Chondrocyte (in vitro differentiated cells): ENCODE measurements around the gene ANXA5. TPM values are rescaled to one million over a fixed set of nuclear protein-coding genes. Genes with fewer than 3 reads are reported as not detected.

Experiments used
- DNase-seq: peaks from one replicate; pipeline ENCODE4 v3.0.0; 2021; ENCODE audit warnings: mixed read lengths, low spot score
- H3K27ac Mint-ChIP-seq: one replicate; pipeline ENCODE4 v1.8.0; 2021; ENCODE audit warnings: mild to moderate bottlenecking, moderate library complexity, mixed read lengths; ENCODE audit not compliant: unreplicated experiment
- H3K27me3 Mint-ChIP-seq: 2 replicates; pipeline ENCODE4 v1.8.0; 2021; ENCODE audit warnings: low read depth, mixed read lengths
- H3K36me3 Mint-ChIP-seq: 2 replicates; pipeline ENCODE4 v1.8.0; 2021; ENCODE audit warnings: low read depth, mixed read lengths
- H3K4me1 Mint-ChIP-seq: 2 replicates; pipeline ENCODE4 v1.8.0; 2021; ENCODE audit warnings: low read depth, mild to moderate bottlenecking, mixed read lengths
- H3K4me3 Mint-ChIP-seq: one replicate; pipeline ENCODE4 v1.8.0; 2021; ENCODE audit warnings: mild to moderate bottlenecking, moderate library complexity, mixed read lengths; ENCODE audit not compliant: unreplicated experiment
- H3K9me3 Mint-ChIP-seq: 2 replicates; pipeline ENCODE4 v1.8.0; 2021; ENCODE audit warnings: low read depth, mixed read lengths
- CTCF ChIP-seq: fragments of 200-600 bp; sonication (generic); IDR thresholded peaks from 2 replicates; pipeline ENCODE4 v1.5.0; 2021; ENCODE audit warnings: antibody characterized with exemption, mild to moderate bottlenecking, moderate library complexity
- total RNA-seq: library from RNA; stranded (reverse); gene quantifications from 3 replicates; pipeline ENCODE4 v1.2.1, GENCODE V29; 2021

Gene ANXA5
- total RNA-seq, 1 donor from 2014 or later, result 585 TPM

- H3K27me3 Mint-ChIP-seq, result no peaks in the 10 kb centered on the region
- H3K9me3 Mint-ChIP-seq, result no peaks in the 10 kb centered on the region
- H3K27ac Mint-ChIP-seq, result peak overlapping the region; percentile 100
- H3K4me3 Mint-ChIP-seq, result peak overlapping the region; percentile 99
- TF ChIP-seq CTCF, result peak; percentile 40
- peaks cover 23% of the 10 kb centered on the region for H3K4me1 Mint-ChIP-seq
- peaks cover 13% of the 10 kb centered on the region for H3K36me3 Mint-ChIP-seq
- no peak for DNase-seq
These were observed 605 bp downstream of the ANXA5 start for GRCh38 chr4:121696170-121696580.

GRCh38 chr4:121693886-121694285, 2.9 kb downstream of the ANXA5 start:
- peaks cover 23% of the 10 kb centered on the region for H3K4me1 Mint-ChIP-seq
- peaks cover 13% of the 10 kb centered on the region for H3K36me3 Mint-ChIP-seq
- H3K27me3 Mint-ChIP-seq, result no peaks in the 10 kb centered on the region
- no peak for TF ChIP-seq CTCF
- no peak overlapping the region for H3K27ac Mint-ChIP-seq
- no peaks in the 10 kb centered on the region for H3K9me3 Mint-ChIP-seq
- peak overlapping the region; percentile 49 for H3K4me3 Mint-ChIP-seq
- DNase-seq, result no peak

GRCh38 chr4:121693450-121693849, 3.3 kb downstream of the ANXA5 start:
- H3K36me3 Mint-ChIP-seq, result peaks cover 13% of the 10 kb centered on the region
- H3K27me3 Mint-ChIP-seq, result no peaks in the 10 kb centered on the region
- TF ChIP-seq CTCF, result no peak
- H3K4me1 Mint-ChIP-seq, result peaks cover 23% of the 10 kb centered on the region
- peak overlapping the region; percentile 49 for H3K4me3 Mint-ChIP-seq
- no peaks in the 10 kb centered on the region for H3K9me3 Mint-ChIP-seq
- H3K27ac Mint-ChIP-seq, result peak overlapping the region; percentile 65
- no peak for DNase-seq

GRCh38 chr4:121692261-121692660, 4.5 kb downstream of the ANXA5 start:
- Mint-ChIP-seq H3K4me1 (peaks cover 15% of the 10 kb centered on the region), H3K27ac (no peak overlapping the region), H3K9me3 (no peaks in the 10 kb centered on the region), H3K4me3 (no peak overlapping the region), H3K27me3 (no peaks in the 10 kb centered on the region), H3K36me3 (peaks cover 13% of the 10 kb centered on the region)
- no peak for TF ChIP-seq CTCF
- DNase-seq, result no peak

GRCh38 chr4:121690001-121690400, 6.8 kb downstream of the ANXA5 start:
- Mint-ChIP-seq H3K27ac (no peak overlapping the region), H3K36me3 (peaks cover 19% of the 10 kb centered on the region), H3K9me3 (no peaks in the 10 kb centered on the region), H3K4me3 (no peak overlapping the region), H3K4me1 (peaks cover 20% of the 10 kb centered on the region), H3K27me3 (no peaks in the 10 kb centered on the region)
- DNase-seq, result no peak
- no peak for TF ChIP-seq CTCF
